ENCODE measurements around the gene COA6.
"Not testable (repeated sequence)": the region's sequence is repeated elsewhere in the genome, so short reads cannot be mapped to it uniquely, and the experiment has no call there.

The COA6 gene

GRCh38 chr1:234369033-234369430 is 4.2 kb upstream of the COA6 start:
- no peak for DNase-seq

GRCh38 chr1:234369784-234370183 is 3.5 kb upstream of the COA6 start:
- DNase-seq = no peak

- no peak for DNase-seq
Observed at GRCh38 chr1:234371414-234371813, 1.8 kb upstream of the COA6 start.

GRCh38 chr1:234372011-234372757 is 1.1 kb upstream of the COA6 start:
- no peak for DNase-seq

GRCh38 chr1:234373959-234374254 is 651 bp downstream of the COA6 start:
- DNase-seq = no peak

- DNase-seq = no peak
Observed at GRCh38 chr1:234375672-234376071, 2.4 kb downstream of the COA6 start.

GRCh38 chr1:234379591-234380109 is 6.4 kb downstream of the COA6 start:
- not testable (repeated sequence) for DNase-seq

- no peak for DNase-seq
Observed at GRCh38 chr1:234381699-234382555, 8.7 kb downstream of the COA6 start.

- no peak for DNase-seq
Observed at GRCh38 chr1:234386122-234386521, 12.9 kb downstream of the COA6 start.

GRCh38 chr1:234388094-234388493 is 14.8 kb downstream of the COA6 start:
- no peak for DNase-seq

GRCh38 chr1:234393190-234393589 is 19.9 kb downstream of the COA6 start:
- no peak for DNase-seq

- DNase-seq = no peak
Observed at GRCh38 chr1:234395297-234395696, 22.0 kb downstream of the COA6 start.

GRCh38 chr1:234396092-234396491 is 22.8 kb downstream of the COA6 start:
- DNase-seq = no peak

GRCh38 chr1:234396871-234397270 is 23.6 kb downstream of the COA6 start:
- no peak for DNase-seq

GRCh38 chr1:234397732-234398131 is 24.5 kb downstream of the COA6 start:
- no peak for DNase-seq

- DNase-seq = no peak
Observed at GRCh38 chr1:234398849-234399381, 25.7 kb downstream of the COA6 start.

GRCh38 chr1:234399515-234399914 is 26.3 kb downstream of the COA6 start:
- not testable (repeated sequence) for DNase-seq

GRCh38 chr1:234400773-234401172 is 27.5 kb downstream of the COA6 start:
- no peak for DNase-seq

- no peak for DNase-seq
Observed at GRCh38 chr1:234401658-234402057, 28.4 kb downstream of the COA6 start.

- no peak for DNase-seq
Observed at GRCh38 chr1:234402939-234403338, 29.7 kb downstream of the COA6 start.

GRCh38 chr1:234405676-234406075 is 32.4 kb downstream of the COA6 start:
- no peak for DNase-seq

- no peak for DNase-seq
Observed at GRCh38 chr1:234406871-234407270, 33.6 kb downstream of the COA6 start.

GRCh38 chr1:234408757-234409156 is 35.5 kb downstream of the COA6 start:
- DNase-seq = peak in 1 of 51 donors; percentile 44
